ENCODE results near the gene ENTREP3. TPM values are rescaled to one million over a fixed set of nuclear protein-coding genes. Genes with fewer than 3 reads are reported as not detected.
"Not testable (repeated sequence)": the region's sequence is repeated elsewhere in the genome, so short reads cannot be mapped to it uniquely, and the experiment has no call there.

ENTREP3 gene, protein sequence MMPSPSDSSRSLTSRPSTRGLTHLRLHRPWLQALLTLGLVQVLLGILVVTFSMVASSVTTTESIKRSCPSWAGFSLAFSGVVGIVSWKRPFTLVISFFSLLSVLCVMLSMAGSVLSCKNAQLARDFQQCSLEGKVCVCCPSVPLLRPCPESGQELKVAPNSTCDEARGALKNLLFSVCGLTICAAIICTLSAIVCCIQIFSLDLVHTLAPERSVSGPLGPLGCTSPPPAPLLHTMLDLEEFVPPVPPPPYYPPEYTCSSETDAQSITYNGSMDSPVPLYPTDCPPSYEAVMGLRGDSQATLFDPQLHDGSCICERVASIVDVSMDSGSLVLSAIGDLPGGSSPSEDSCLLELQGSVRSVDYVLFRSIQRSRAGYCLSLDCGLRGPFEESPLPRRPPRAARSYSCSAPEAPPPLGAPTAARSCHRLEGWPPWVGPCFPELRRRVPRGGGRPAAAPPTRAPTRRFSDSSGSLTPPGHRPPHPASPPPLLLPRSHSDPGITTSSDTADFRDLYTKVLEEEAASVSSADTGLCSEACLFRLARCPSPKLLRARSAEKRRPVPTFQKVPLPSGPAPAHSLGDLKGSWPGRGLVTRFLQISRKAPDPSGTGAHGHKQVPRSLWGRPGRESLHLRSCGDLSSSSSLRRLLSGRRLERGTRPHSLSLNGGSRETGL
- total RNA-seq, result 14.5 TPM
- long read RNA-seq, partial matches to known transcripts, result 5 of 10 reads
- long read RNA-seq, other reads (novel, unspliced or antisense), result 2 of 10 reads

- intact Hi-C loops (cut with DNase I), result no loop called here
- DNase-seq (ENCODE audit: missing footprints) (peak; percentile 95), ATAC-seq (peak; percentile 89)
These were observed at the start of gene ENTREP3 for GRCh38 chr1:155255243-155256007. TSS of gene ENTREP3 (minus strand) at chr1:155255483. CDS start at chr1:155254877, 606 bp downstream.

GRCh38 chr1:155304558-155305063, 49.3 kb upstream of the ENTREP3 start:
- DNase-seq (ENCODE audit: missing footprints), result no peak
- ATAC-seq, result no peak
- intact Hi-C loops (cut with DNase I), result no loop called here

DNA sequence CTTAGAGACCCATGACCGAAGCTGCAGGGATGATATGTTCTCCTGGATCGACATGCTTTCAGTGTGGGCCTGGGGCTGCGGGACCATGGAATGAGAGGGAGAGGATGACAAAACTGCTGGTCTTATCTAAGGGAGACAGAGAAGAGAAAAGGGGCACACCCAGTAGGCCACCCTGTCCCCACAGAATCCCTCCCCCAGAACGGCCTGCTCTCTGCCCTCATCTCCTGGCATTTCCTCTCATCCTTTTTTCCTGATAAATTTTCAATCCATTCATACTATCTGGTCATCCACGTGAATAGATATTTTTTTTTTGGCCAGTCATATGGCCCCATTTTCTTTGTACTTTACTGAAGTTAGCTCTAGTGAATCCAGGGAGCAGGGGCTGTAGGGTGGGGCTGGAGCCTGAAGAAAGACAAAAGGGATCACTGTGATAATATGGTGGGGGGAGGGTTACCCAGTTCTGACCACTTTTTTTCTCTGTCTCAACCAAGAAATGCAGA, 46.1 kb upstream of the ENTREP3 start, which contains the start of gene PKLR:
Gene PKLR (minus strand): TSS at position 97 of the 500 bp plus-strand sequence. CDS start 43 bp downstream, at position 54.
- intact Hi-C loops (cut with DNase I), result no loop called here
- ATAC-seq (no peak), DNase-seq (ENCODE audit: missing footprints) (no peak)

GRCh38 chr1:155300553-155301329, 45.5 kb upstream of the ENTREP3 start:
- ATAC-seq (no peak), DNase-seq (ENCODE audit: missing footprints) (no peak)
- intact Hi-C loops (cut with DNase I), result no loop called here

DNA sequence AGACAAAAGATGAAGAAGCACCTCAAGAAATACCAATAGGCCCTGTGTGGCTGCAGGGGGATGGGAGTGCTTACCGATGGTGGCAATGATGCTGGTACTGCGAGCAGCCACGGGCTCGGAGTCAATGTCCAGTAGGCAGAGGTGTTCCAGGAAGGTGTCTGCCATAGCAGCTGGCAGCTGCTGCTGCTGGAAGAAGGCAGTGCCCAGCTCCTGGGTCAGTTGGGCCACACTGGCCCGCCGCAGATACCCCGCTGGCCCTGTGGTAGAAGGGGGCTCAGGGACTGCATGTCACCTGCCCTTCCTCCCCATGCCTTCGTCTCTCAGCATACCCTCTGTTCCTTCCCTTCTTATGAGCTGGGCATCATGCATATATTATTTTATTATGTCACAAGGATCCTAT, 44.7 kb upstream of the ENTREP3 start:
- intact Hi-C loops (cut with DNase I), result no loop called here
- DNase-seq (ENCODE audit: missing footprints), result no peak
- ATAC-seq, result no peak

DNA sequence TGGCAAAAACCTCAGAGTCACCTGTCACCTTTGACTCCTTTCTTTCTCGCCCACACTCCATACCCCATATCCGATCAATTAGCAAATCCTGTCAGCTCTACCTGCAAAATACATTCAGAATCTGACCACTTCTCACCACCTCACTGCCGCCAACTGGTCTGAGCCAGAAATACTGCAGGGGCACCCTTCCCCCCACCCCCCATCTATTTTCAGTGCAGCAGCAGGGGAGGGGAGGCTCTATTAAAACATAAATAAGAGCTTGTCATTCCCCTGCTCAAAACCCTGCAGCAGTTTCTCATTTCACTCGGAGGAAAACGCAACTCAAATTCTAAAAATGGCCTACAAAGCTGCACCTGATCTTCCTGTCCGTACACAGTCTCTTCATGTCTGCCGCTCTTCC, 42.1 kb upstream of the ENTREP3 start:
- ATAC-seq (no peak), DNase-seq (ENCODE audit: missing footprints) (no peak)
- intact Hi-C loops (cut with DNase I), result no loop called here

- no peak for ATAC-seq
- intact Hi-C loops (cut with DNase I), result no loop called here
- DNase-seq (ENCODE audit: missing footprints), result no peak
These were observed 41.4 kb upstream of the ENTREP3 start for GRCh38 chr1:155296661-155297060.

GRCh38 chr1:155295942-155296267, 40.6 kb upstream of the ENTREP3 start:
- DNase-seq (ENCODE audit: missing footprints) (no peak), ATAC-seq (peak; percentile 14)
- intact Hi-C loops (cut with DNase I), result no loop called here

DNA sequence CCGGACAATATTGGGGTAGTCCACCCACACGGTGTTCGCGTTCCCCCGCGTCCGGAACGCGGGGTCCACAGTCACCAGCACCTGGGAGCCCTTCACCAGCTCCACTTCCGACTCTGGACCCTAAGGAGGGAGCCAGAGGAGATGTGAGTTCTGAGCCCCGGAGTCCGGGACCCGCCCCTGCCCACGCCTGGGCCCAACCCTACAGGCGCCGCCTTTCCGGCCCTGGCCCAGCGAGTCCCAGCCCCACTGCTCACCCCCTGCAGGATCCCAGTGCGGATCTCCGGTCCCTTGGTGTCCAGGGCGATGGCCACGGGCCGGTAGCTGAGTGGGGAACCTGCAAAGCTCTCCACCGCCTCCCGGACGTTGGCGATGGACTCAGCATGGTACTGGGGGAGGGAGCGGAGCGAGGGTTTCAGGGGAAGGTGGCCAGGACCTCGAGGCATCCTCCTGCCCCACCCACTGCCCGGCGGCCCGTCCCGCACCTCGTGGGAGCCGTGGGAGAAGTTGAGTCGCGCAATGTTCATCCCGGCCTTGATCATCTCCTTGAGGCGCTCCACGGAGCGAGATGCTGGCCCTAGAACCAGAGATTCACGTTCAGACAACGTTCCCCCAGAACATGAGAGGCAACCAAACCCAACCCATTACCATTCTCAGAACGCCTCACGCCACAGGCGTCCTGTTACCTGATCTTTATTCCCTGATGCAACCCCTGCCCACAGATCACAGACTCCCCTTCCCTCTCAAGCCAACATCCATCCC, 40.1 kb upstream of the ENTREP3 start:
- ATAC-seq (peak; percentile 30), DNase-seq (ENCODE audit: missing footprints) (no peak)
- intact Hi-C loops (cut with DNase I), result no loop called here

GRCh38 chr1:155294520-155295182, 39.4 kb upstream of the ENTREP3 start:
- intact Hi-C loops (cut with DNase I), result no loop called here
- DNase-seq (ENCODE audit: missing footprints) (no peak), ATAC-seq (peak; percentile 17)

GRCh38 chr1:155293086-155293749, 37.9 kb upstream of the ENTREP3 start:
- DNase-seq (ENCODE audit: missing footprints) (no peak), ATAC-seq (no peak)
- intact Hi-C loops (cut with DNase I), result no loop called here

DNA sequence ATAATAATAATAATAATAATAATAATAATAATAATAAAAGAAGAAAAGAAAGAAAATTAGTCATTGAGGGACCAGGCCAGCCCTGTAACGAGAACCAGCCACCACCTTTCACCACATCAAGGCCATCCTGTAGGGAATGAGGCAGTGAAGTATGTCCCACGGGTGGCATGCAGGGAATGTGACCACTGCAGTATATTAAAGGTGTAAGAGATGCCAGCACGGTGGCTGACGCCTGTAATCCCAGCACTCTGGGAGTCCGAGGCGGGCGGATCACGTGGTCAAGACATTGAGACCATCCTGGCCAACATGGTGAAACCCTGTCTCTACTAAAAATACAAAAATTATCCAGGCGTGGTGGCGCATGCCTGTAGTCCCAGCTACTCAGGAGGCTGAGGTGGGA, 35.7 kb upstream of the ENTREP3 start:
- intact Hi-C loops (cut with DNase I); ATAC-seq: not testable (repeated sequence)

GRCh38 chr1:155287987-155288543, 32.8 kb upstream of the ENTREP3 start:
- intact Hi-C loops (cut with DNase I), result no loop called here
- ATAC-seq (no peak), DNase-seq (ENCODE audit: missing footprints) (no peak)

More for the DNA sequence above, 35.7 kb upstream of the ENTREP3 start:
- not testable (repeated sequence) for DNase-seq (ENCODE audit: missing footprints)

- DNase-seq (ENCODE audit: missing footprints) (no peak), ATAC-seq (no peak)
- intact Hi-C loops (cut with DNase I), result no loop called here
These were observed 31.3 kb upstream of the ENTREP3 start for GRCh38 chr1:155286544-155286943.

GRCh38 chr1:155285631-155286044, 30.4 kb upstream of the ENTREP3 start:
- intact Hi-C loops (cut with DNase I), result no loop called here
- ATAC-seq (no peak), DNase-seq (ENCODE audit: missing footprints) (no peak)

DNA sequence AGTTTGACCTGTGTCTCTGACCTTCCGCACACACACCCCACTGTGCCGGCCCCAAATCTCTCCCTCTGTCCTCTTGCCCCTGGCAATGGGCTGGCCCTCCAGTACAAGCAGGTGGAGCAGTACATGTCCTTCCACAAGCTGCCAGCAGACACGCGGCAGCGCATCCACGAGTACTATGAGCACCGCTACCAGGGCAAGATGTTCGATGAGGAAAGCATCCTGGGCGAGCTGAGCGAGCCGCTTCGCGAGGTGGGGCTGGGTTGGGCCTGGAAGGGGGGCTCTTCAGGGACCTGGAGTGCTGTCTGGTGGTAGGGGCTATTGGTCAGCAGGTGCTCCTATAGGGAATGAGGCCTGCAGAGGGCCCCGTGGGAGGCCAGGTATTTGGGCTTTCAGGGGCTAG, 29.8 kb upstream of the ENTREP3 start:
- intact Hi-C loops (cut with DNase I), result no loop called here
- peak; percentile 10 for ATAC-seq

More for the DNA sequence above, 29.8 kb upstream of the ENTREP3 start:
- DNase-seq (ENCODE audit: missing footprints), result no peak
